ENCODE results near the gene RPL22.

Gene RPL22

GRCh38 chr1:6199298-6200187 is at the start of gene RPL22:
Gene RPL22, minus strand, starts transcription at chr1:6199595. Its CDS starts 22 bp downstream, at chr1:6199573.
- DNase-seq (ENCODE audit: low spot score), result peak; percentile 99

- DNase-seq (ENCODE audit: low spot score), result no peak
Observed at GRCh38 chr1:6248161-6248776, 48.9 kb upstream of the RPL22 start.

DNA sequence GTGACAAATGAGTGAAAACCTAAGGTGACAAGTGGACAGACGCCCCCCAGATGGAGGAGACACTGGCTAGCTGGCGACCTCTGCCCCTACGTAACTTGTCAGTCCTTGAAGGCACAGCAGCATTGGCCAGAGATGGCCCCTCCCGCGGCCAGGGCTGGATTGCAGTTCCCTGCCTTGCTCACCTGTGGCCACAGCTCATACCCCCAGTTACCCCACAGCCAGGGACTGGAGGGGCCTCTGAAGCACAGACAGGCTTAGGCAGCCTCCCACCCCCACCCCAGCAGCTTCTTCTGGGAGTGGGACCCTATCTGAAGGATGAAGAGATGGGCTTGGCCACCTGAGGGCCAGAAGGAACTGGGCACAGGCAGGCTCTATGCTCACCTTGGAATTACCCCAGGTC is 48.3 kb upstream of the RPL22 start:
- no peak for DNase-seq (ENCODE audit: low spot score)

- peak; percentile 79 for DNase-seq (ENCODE audit: low spot score)
Observed at GRCh38 chr1:6246497-6247467, 47.4 kb upstream of the RPL22 start.

- peak; percentile 72 for DNase-seq (ENCODE audit: low spot score)
Observed at GRCh38 chr1:6245869-6246496, 46.6 kb upstream of the RPL22 start.

GRCh38 chr1:6245086-6245868 is 45.9 kb upstream of the RPL22 start:
- peak; percentile 79 for DNase-seq (ENCODE audit: low spot score)

DNA sequence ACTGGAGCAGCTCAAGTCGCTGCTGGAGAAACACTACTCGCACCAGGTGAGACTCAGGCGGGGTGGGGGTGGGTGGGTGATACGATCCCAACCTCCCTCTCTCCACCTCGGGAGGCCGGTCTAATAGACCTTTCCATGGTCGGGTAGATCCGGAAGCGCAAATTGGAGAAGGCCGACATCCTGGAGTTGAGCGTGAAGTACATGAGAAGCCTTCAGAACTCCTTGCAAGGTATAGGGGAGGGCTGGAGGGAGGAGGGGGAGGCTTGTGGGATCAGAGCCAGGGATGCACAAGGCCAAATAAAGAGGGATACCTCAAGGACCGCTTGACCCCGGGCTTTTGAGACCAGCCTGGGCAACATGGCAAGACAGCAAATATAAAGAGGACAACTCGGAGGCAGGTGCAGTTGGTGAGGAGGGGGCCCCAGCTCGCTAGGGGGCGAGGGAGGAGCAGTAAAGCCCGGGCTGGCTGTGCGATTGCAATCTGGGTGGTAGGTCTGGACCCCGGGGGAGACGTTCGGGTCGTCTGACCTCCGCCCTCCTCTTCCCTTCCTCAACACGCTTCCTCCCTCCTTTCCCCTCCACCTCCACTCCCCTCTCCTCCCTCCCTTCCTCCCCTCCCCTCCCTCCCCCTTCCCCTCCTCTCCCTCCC is 45.1 kb upstream of the RPL22 start:
- no peak for DNase-seq (ENCODE audit: low spot score)

GRCh38 chr1:6243993-6244392 is 44.6 kb upstream of the RPL22 start, which contains the start of gene HES3:
Gene HES3, plus strand, starts transcription at chr1:6244179. Its CDS starts 187 bp downstream, at chr1:6244366.
- DNase-seq (ENCODE audit: low spot score), result no peak

- no peak for DNase-seq (ENCODE audit: low spot score)
Observed at GRCh38 chr1:6243053-6243834, 43.8 kb upstream of the RPL22 start.

GRCh38 chr1:6241887-6242740 is 42.7 kb upstream of the RPL22 start:
- no peak for DNase-seq (ENCODE audit: low spot score)

- DNase-seq (ENCODE audit: low spot score), result no peak
Observed at GRCh38 chr1:6241107-6241886, 41.9 kb upstream of the RPL22 start.

- no peak for DNase-seq (ENCODE audit: low spot score)
Observed at GRCh38 chr1:6239950-6240768, 40.8 kb upstream of the RPL22 start.

DNA sequence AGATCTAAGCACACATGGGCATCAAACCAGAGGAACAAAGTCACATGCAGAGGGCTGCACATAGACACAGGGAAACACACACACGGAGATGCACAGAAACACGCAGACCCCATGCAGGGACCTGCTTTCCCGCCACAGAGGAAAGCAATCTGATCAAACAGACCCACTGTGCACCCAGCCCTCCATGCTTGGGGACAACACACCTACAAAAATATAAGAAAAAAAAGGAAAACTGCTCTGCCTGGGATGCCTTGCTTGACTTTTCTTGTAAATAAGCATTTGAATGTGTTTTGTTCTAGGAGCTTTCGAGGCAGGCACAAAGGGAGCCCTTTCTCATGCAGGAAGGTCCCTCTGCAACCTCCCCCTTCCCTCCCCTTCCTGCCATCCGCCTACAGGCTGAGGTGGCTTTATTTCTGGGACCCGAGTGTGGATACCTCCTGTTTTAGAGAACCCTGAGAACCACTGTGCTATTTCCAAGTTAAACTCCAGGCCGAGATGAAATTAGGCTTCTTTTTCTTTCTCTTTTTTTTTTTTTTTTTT is 39.9 kb upstream of the RPL22 start:
- no peak for DNase-seq (ENCODE audit: low spot score)

- no peak for DNase-seq (ENCODE audit: low spot score)
Observed at GRCh38 chr1:6237093-6237492, 37.7 kb upstream of the RPL22 start.

- peak; percentile 24 for DNase-seq (ENCODE audit: low spot score)
Observed at GRCh38 chr1:6235296-6235677, 35.9 kb upstream of the RPL22 start.

- DNase-seq (ENCODE audit: low spot score), result no peak
Observed at GRCh38 chr1:6234502-6235295, 35.3 kb upstream of the RPL22 start.
